Activated CD8-positive, alpha-beta memory T cell treated with anti-CD3 and anti-CD28 coated beads for 36 hours (primary cell): Measurements from ENCODE around the gene HOXC13. TPM values are rescaled to one million over a fixed set of nuclear protein-coding genes. Genes with fewer than 3 reads are reported as not detected.

Experiments
- total RNA-seq, 2 experiments: library from RNA; stranded (reverse); gene quantifications; one replicate each; pipeline ENCODE4 v1.2.3, GENCODE V29; 2021

The HOXC13 gene
- total RNA-seq, 2 experiments from 2014 or later = not detected

Other genes starting within 250 kb of the HOXC13 start
- 10 to 100 TPM; 12.9 to 13.2 TPM for gene CALCOCO1, start 211.4 kb upstream of the HOXC13 start, total RNA-seq
- not detected for gene CISTR, start 186.9 kb upstream of the HOXC13 start, total RNA-seq
- gene HOXC12, start 16.1 kb downstream of the HOXC13 start, total RNA-seq = not detected
- gene HOXC11, start 34.3 kb downstream of the HOXC13 start, total RNA-seq = not detected
- not detected for gene HOTAIR, start 36.1 kb downstream of the HOXC13 start, total RNA-seq
- not detected for gene HOXC10, start 46.3 kb downstream of the HOXC13 start, total RNA-seq
- not detected for gene HOXC9, start 61.3 kb downstream of the HOXC13 start, total RNA-seq
- not detected for gene HOXC8, start 70.2 kb downstream of the HOXC13 start, total RNA-seq
- not detected for gene HOXC6, start 89.6 kb downstream of the HOXC13 start, total RNA-seq
- not detected for gene HOXC5, start 94.2 kb downstream of the HOXC13 start, total RNA-seq
- gene HOXC4, start 115.0 kb downstream of the HOXC13 start, total RNA-seq = 1 to 10 TPM; 1.0 to 1.3 TPM